GM19328 (cell line): ENCODE results near the gene KIFAP3.
"Not testable (repeated sequence)": the region's sequence is repeated elsewhere in the genome, so short reads cannot be mapped to it uniquely, and the experiment has no call there.

Source experiments
- ATAC-seq: cut with Tn5 transposase; IDR thresholded peaks from one replicate; pipeline ENCODE4 v1.9.1; 2021; ENCODE audit warnings: mild to moderate bottlenecking, moderate library complexity; ENCODE audit not compliant: unreplicated experiment

Gene KIFAP3

DNA sequence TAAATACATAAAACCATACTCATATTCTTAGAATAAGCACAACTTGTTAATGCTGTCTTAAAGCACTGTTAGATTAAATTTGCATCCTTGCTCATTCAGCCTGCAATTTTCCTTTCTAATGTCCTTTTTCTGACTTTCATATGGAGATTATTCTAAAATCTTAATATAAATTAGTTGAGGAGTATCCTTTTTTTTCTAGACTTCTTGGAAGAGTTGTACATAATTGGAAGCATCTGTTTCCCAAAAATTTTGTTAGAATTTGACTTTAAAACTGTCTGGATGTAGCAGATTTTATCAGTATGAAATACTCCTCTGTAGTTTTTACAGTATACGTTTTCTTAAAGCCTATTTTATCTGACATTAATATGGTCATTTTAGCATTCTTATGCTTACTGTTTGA, 9.7 kb downstream of the KIFAP3 start:
- no peak for ATAC-seq

DNA sequence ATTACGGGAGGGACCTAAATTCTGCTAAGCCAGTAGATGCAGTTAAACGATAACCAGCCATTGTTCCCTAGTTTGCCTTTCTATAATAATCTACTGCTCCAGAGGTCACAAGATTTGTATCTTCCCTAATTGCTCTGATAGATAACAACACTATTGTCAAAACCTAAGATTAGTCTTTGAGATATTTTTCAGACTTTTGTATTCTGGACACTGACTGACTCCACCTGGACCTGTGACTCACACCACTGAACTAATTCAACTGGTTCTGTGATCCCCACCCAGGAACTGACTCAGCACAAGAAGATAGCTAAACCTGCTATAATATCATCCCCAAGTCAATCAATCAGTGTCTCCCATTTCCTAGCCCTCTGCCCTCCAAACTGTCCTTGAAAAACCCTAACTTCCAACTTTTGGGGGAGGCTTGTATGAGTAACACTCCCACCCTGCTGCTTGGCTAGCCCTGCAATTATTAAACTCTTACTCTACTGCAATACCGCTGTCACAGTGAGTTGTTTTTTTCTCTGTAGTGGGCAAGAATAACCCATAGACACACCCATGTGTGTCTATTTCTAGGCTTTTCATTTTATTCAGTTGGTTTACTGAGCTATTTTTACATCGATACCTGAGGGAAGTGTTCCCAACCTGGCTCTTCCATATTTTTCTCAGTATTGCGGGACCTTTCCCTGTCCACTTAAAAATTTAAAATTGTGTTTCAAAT, 11.2 kb downstream of the KIFAP3 start:
- ATAC-seq, result no peak

DNA sequence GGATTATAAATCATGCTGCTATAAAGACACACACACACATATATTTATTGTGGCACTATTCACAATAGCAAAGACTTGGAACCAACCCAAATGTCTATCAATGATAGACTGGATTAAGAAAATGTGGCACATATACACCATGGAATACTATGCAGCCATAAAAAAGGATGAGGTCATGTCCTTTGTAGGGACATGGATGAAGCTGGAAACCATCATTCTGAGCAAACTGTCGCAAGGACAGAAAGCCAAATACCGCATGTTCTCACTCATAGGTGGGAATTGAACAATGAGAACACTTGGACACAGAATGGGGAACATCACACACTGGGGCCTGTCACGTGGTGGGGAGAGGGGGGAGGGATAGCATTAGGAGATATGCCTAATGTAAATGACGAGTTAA, 12.8 kb downstream of the KIFAP3 start:
- not testable (repeated sequence) for ATAC-seq

DNA sequence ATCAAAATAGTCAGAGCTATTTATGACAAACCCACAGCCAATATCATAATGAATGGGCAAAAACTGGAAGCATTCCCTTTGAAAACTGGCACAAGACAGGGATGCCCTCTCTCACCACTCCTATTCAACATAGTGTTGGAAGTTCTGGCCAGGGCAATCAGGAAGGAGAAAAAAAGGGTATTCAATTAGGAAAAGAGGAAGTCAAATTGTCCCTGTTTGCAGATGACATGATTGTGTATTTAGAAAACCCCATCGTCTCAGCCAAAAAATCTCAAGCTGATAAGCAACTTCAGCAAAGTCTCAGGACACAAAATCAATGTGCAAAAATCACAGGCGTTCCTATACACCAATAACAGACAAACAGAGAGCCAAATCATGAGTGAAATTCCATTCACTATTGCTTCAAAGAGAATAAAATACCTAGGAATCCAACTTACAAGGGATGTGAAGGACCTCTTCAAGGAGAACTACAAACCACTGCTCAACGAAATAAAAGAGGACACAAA, 14.4 kb downstream of the KIFAP3 start:
- ATAC-seq, result not testable (repeated sequence)

DNA sequence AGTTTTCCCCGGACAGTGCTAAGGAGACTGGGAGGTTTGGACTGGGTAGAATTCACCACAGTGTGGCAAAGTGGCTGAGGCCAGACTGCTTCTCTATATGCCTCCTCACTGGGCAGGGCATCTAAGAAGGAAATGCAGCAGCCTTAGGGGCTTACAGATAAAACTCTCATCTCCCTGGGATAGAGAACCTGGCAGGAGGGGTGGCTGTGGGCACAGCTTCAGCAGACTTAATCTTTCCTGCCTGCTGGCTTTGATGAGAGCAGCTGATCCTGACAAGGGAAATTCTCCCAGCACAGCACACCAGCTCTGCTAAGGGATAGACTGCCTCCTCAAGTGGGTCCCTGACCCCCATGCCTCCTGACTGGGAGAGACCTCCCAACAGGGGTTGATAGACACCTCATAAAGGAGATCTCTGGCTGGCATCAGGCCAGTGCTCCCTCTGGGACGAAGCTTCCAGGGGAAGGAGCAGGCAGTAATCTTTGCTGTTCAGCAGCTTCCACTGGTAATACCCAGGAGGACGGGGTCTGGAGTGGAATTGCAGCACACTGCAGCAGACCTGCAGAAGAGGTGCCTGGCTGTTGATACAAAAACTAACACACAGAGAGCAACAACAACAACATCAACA, 25.2 kb downstream of the KIFAP3 start:
- ATAC-seq, result no peak

DNA sequence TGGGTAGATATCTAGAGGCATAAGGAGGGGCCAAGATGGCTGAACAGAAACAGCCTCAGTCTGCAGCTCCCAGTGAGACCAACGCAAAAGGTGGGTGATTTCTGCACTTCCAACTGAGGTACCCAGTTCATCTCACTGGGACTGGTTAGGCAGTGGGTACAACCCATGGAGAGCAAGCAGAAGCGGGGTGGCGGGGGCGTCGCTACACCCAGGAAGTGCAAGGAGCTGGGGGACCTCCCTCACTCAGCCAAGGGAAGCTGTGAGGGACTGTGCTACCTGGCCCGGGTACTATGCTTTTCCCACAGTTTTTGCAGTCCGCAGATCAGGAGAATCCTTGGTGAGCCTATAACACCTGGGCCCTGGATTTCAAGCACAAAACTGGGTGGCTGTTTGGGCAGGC, 26.0 kb downstream of the KIFAP3 start:
- ATAC-seq, result no peak

DNA sequence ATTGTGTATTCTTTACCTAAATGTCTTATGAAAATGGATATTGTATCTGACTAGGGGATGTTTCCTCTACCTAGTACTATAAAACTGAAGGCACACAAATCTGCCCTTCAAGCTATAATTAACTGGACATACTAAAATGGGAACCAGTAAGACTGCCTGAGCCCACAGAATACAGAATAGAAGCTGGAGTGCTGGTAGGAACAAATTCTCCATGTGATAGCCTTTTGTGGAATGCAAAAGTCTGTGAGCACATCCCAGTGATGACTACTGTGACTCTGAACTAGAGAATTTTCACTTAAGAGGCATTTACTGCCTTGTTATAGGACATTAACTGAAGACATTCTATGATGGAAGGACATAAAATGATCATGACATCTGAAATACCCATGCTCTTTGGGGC, 30.3 kb downstream of the KIFAP3 start:
- ATAC-seq, result no peak

DNA sequence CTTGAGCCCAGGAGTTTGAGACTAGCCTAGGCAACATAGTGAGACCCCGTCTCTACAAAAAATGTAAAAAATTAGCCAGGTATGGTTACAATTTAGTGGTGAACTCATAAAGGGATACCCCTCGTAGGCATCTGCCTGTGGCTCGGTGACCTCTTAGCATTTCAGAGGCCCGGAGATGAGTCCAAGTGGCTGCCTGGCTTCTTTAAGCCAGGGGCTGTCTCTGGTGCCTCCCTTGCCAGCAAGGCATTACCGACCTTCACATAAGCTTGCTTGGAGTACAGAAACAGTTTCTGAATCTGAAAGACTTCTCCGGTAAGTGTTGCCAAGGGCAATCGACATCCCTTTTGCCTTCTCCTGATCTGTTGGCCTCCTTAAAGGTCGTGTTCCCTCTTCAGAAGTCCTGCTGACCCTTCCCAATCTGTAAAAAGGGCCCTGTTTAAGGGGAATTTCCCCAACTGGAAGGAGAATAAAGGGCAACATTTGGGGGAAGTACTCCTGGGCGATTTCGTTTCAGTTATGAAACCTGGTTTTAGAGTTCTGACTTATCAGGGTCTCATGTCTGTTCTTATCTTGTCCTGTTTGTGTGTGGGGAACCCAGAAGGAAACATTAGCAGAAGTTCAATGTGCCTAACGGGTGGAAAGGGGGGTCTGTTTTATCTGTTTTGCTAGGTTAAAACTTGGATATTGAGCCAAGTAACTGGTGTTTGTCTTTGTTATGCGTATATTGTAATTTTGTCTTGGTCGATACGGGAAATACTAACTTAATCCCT, 32.9 kb downstream of the KIFAP3 start:
- no peak for ATAC-seq

DNA sequence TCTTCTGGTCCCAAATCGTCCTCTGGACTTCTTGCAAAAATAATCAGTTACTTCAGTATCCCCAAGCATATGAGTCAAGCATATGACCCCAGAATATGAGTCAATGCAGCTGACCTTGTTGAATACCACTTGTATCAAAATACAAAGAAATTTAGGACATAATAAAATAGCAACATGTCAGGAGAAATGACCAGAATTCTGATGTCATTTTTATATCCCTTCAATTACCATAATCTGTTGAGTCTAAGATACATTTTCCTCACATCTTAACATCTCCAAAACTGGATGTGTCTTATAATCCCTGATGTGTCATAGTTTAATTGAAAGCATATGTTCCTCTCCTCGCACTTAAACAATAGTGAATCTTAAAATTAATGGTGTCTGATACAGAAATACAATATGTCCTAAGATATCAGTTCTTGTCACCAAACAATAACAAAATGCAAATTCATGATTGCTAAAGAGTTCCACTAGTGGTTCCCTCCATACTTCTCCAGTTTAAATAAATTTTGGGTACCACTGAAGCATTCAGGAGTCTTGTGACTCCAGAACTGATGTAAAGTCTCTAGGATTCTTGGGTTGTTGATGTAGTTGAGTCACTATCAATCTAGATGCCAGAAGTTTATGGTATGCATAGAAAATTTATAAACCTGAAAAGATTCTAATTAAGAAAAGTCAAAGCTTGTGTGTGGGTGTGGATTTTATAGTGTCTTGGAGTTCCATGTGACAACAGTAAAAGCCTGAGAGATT, 41.8 kb downstream of the KIFAP3 start:
- ATAC-seq, result no peak

DNA sequence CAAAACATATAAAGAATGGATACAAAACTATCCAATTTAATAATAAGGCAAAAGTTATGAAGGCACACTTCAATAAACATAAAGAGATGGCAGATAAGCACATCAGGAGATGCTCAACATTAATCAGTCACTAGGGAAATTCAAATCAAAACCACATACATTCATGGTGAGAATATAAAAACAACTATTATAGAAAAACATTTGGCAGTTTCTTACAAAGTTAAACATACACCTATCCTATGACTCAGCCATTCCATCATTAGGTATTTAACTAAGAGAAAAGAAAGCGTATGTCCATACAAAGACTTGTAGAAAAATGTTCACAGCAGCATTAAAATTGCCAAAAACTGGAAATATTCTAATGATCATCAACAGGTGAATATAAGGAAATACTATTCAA, 44.3 kb downstream of the KIFAP3 start:
- no peak for ATAC-seq

DNA sequence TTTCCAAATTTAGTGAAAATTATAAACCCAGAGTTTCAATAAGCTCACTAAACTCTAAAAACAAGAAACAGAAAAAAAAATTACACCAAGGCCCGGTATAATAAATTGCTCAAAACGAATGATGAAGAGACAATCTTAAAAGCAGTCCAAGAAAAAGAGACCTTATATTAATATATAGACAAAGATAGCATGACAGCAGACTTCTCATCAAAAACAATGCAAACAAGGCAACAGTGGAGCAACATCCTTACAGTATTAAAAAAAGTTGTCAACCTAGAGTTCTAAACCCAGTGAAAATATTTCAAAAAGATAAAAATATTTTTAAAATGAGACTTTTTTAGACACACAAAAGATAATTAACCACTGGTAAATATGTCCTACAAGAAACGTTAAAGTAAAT, 46.7 kb downstream of the KIFAP3 start:
- no peak for ATAC-seq

DNA sequence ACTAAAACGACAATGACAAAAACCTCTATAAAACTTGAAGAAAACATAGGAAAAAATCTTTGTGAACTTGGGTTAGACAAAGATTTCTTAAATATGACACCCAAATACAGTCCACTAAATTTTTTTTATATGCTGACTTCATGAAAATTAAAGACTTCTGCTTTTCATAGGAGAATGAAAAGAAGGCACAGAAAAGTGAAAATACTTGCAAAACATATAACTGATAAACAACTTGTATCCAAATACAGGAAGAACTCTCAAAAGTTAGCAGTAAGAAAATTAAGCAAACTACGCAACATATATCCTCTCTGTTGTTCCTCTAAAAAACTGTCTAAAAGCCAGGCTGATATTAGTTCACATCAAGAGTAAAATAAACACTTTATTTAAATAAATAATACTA, 53.6 kb downstream of the KIFAP3 start:
- no peak for ATAC-seq

DNA sequence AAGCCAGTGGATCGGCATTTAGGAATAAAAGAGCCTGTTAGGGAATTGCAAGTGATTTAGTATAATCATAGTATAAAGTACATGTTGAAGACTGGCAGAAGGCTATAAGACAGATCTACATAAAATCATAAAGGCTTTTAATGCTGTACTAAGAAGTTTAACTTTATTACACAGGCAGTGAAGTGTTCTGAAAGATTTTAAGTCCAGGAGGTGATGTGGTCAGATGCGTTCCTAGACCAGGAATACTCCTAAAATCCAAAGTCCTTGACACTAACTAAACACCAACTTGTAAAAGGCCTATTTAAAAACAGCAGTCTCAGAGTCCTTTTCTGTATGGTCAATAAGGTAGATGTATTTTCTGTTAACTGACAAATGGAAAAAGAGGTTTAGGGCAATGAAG, 57.0 kb downstream of the KIFAP3 start:
- ATAC-seq, result no peak

DNA sequence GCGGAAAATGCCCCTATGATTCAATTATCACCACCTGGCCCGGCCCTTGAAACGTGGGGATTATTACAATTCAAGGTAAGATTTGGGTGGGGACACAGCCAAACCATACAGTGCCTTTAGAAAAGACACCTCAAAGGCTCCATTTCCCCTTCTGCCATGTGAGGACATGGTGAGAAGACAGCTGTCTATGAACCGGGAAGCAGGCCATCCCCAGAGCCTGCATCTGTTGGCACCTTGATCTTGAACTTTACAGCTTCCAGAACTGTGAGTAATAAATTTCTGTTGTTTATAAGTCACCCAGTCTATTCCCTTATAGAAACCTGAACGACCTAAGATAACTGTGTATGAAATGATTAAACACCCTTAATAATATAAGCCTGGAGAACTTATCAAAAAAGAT, 61.6 kb downstream of the KIFAP3 start:
- ATAC-seq, result no peak

DNA sequence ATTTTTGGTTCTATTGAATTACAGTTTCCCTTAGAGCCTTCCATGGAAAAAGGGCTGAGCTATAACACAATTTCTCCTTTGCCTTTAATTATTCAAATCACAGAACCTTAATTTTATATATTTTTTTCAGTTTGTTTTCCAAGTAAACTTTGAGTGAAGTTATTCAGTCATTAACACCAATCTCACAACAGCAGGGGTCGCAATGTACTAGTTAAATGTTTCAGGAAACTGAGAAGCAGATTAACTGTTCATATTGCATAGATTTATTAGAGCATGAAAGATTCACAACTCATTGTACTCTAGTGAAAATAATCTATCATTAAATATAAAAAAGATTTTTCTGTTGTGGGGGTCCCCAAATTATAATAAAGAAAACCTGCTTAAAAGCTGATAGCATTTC, 64.1 kb downstream of the KIFAP3 start:
- ATAC-seq, result no peak

DNA sequence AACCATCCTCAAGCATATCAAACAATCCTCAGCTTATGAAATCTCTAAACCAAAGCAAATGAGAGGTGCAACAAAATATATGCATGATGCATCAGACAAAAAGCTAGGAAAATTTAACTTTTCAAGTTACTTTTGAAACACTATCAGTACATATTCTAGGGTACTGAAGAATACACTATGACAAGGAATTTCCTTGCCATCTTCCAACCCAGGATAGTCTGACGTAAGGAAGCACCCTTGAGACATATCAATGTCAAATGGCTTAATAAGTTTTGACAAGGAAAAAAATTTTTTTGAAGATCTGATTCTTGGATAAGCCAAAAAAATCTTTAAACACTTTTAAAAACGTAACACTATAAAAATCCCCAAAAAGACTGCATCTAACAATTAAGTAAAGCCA, 64.9 kb downstream of the KIFAP3 start:
- ATAC-seq, result no peak

DNA sequence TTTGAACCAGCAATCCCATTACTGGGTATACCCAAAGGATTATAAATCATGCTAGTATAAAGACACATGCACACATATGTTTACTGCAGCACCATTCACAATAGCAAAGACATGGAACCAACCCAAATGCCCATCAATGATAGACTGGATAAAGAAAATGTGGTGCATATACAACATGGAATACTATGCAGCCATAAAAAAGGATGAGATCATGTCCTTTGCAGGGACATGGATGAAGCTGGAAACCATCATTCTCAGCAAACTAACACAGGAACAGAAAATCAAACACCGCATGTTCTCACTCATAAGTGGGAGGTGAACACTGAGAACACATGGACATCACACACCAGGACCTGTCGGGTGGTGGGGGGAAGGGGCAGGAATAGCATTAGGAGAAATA, 65.8 kb downstream of the KIFAP3 start:
- not testable (repeated sequence) for ATAC-seq

DNA sequence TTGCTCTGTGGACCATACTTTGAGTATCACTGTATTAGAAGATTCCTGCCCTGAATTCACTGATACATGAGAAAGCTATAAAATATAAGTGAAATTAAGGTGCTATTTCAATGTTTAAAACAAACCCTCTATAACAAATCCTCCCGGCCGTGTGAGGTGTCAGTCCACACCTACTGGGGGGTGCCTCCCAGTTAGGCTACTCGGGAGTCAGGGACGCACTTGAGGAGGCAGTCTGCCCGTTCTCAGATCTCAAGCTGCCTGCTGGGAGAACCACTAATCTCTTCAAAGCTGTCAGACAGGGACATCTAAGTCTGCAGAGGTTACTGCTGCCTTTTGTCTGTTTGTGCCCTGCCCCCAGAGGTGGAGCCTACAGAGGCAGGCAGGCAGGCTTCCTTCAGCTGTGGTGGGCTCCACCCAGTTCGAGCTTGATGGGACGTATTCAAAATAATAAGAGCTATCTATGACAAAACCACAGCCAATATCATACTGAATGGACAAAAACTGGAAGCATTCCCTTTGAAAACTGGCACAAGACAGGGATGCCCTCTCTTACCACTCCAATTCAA, 71.1 kb downstream of the KIFAP3 start:
- ATAC-seq, result not testable (repeated sequence)

DNA sequence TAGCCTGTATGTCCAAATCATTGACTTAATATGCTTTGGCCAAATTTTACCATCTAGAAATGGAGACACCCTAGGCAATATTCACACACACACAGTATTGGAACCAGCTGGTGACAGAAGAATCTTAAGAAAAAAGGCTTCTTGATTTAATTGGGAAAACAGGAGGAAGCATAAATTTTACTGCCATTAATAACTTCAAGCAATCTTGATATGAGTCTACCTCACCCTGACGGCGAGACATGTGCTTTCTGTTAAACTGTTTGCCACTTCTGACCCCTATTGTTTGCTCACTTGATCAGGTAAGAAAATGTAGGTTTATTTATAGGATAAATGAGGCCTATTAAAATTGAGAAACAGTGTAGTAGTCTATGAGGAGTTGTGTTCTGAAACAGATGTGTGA, 73.2 kb downstream of the KIFAP3 start:
- ATAC-seq, result no peak

DNA sequence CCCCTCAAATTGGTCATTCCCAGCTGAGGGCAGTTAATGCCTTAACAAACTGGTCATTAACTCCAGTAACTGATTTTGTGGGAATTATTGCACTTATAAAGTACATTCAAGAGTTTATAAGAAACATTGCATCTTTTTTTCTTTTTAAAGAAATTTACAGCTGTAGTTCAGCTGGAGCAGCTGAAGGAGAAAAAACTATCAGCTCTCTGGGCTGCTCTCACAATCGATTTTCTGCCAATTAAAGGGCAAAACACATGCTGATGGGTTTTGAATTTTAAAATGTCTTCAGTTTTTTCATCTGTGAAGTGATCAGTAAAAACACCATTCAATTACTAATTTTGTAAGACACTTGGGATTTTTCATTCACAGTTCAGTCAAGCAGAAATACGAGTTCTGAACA, 74.7 kb downstream of the KIFAP3 start:
- no peak for ATAC-seq

DNA sequence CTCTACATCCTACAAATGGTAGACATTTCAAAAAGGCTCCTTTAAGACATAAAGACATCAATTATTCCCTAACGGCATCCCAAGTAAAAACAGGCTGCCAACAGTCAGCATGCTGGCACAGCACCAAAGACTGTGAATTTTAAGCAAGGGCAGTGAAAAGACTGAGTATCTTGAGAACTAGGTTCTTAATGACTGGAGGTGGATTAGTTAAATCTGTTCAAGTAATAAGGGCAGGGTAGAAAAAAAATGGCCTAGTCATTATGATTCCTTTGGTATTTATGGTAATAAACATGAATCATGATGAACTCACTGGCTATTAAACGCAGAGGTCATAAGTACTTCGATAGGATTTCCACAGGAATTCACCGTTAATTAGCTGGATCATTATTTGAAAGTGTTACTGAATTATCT, 75.2 kb downstream of the KIFAP3 start:
- no peak for ATAC-seq
